GM18861 (cell line): ENCODE results near the gene KRT2.

Experiments
- ATAC-seq: cut with Tn5 transposase; IDR thresholded peaks from one replicate; pipeline ENCODE4 v1.9.1; 2021; ENCODE audit not compliant: unreplicated experiment

The KRT2 gene

DNA sequence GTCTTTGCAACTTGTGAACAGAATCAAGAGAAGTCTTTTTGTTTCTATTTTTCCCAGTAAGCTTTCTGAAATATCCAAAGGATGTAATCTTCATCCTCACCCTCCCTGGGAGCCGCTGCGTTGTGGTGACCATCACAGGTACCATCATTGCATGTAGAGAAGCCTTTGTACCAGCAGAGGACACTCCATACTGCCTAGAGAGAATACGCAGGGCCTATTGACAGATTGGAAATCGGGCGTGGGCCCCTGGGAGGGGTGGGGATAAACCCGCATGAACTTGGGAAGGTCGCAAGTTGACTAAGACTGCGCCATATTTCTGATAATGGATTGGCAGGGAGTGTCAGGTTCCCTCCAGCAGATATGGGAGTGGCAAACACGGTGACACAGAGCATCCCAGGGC is 15.5 kb upstream of the KRT2 start:
- ATAC-seq: no peak

- ATAC-seq: no peak
These were observed 14.5 kb upstream of the KRT2 start for GRCh38 chr12:52666471-52666870.

- no peak for ATAC-seq
These were observed 11.4 kb upstream of the KRT2 start for GRCh38 chr12:52663420-52663819.

DNA sequence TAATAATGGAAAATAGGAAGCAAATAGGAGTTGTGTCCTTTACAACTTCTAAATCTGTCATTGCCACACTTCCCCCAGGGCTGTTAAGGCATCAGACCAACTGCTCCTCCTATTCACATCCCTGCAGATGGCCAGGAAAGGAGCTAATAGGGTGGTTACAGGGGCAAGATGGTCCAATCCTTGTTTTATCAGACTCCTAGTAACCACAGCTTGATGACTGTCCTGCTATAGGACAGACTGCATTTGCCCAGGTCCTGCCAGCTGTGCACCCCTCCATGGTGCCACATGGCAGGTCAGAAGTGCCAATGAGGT is 10.9 kb upstream of the KRT2 start:
- ATAC-seq: no peak

DNA sequence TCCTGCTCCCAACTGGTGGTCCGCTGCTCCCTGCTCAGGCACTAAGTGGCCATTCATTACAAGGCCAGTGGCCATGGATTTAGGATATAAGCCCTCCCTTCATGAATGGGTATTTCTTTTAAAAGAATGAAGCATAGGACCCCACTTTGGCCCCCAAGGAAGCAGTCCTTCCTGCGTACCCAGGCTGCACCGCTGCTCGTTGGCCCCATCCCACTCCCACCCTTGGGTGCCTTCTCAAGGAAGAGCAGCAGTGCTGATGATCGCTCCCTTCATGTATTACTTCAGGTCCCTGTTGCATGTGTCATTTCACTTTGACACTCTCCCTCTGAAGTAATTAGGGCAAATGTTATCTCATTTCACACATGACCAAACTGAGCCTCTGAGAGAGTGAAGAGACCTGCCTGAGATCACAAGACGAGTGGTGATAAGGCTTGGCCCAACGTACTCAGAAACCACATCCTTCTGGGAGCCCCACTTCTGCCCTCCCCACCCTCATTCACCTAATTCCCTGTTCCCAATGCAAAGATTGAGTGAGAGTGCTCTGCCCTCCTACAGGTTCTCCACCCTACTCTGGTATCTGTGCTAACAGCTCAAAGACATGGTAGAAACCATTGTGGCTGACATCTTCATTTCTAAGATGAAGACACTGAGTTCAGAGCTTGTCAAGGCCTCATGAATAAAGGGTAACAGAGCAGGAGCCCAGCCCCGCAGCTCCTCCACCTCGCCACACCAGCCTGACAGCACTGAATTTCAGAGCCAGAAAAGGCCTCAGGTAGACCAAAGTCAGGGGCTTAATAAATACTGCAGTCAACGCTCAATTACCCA is 10.3 kb upstream of the KRT2 start:
- no peak for ATAC-seq

DNA sequence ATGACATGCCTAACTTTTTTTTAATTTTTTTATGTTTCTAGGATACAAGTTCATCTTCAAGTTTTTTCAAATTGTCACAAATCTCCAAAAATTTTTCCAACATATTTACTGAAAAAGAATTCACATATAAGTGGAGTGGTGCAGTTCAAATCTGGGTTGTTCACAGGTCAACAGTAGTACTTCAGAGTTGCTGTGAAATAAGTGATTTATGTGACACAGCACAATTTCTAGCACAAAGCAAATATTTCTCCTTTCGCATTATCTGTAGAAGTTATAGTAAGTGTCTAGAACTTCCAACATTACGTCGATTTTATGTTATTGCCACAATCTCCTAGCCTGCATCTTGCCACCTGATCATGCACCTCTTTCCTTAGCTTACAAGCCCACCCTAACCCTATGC is 9.7 kb upstream of the KRT2 start:
- no peak for ATAC-seq

- ATAC-seq: no peak
These were observed 9.0 kb upstream of the KRT2 start for GRCh38 chr12:52660934-52661499.

GRCh38 chr12:52659951-52660350 is 7.9 kb upstream of the KRT2 start:
- ATAC-seq: no peak

DNA sequence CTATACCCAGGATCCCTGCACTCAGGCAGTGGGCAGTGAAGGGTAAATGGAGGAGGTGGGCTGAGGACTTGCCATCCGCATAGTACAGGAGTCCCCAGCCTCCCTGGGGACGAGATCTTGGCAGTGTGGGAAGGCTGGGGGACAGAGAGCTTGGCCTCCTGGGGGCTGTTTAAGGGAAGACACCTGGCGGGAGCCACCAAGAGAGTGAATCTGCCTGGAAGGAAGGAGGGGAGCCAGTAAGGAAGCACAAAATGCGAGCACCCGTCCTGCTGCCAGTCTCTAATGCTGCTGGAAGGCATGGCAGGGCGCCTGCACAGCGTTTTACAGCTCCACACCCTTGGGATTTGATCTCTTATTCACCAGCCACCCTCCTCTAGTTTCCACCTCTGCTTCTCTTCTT is 7.4 kb upstream of the KRT2 start:
- no peak for ATAC-seq

DNA sequence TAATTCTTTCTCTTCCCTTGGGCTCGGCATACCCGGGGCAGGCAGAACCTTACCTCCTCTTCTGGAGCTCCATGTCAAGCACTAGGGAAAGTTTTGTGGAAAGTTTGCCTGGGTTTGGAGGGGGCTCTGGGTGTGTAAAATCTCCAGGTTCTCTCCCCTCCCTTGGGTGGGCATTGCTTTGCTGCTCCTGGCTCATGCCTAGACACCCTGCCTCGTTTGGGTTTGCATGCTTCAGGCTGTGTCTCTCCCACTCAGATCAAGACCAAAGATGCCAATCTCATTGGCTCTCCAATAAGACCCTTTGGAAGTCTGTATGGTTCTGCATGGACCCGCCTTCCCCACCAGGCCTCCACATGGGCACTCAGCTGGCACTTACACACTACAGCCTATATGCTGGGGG is 6.2 kb upstream of the KRT2 start:
- ATAC-seq: no peak

DNA sequence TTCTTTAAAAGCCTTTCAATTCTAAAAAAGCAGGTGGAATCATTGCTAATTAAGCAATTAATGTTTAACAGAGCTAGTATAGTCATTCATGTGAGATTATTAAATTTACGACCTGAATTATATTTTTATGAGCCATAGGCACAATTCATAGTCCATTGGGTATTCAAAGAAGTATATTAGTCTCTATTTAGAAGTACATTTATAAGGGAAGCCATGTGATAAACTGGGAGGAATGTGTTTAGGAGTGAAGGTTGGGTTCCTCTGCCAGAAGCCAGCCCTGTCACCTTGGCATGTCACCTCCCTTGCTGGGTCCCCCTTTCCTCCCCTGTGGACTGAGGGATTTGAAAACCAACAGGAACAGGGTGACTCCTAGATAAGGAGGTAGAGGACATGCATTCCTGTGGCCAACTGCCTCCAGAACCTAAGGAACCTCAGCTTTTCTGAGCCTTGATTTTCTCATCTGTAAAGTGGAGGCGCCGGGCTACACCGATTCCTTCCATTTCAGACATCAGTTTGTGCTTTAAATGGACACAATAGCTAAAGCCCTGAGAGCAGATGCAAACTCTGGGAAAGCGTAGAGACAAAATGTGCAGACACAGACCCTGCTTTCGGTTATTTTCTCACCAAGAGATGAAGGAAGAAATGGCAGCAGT is 5.4 kb upstream of the KRT2 start:
- no peak for ATAC-seq

GRCh38 chr12:52656616-52657015 is 4.6 kb upstream of the KRT2 start:
- no peak for ATAC-seq

DNA sequence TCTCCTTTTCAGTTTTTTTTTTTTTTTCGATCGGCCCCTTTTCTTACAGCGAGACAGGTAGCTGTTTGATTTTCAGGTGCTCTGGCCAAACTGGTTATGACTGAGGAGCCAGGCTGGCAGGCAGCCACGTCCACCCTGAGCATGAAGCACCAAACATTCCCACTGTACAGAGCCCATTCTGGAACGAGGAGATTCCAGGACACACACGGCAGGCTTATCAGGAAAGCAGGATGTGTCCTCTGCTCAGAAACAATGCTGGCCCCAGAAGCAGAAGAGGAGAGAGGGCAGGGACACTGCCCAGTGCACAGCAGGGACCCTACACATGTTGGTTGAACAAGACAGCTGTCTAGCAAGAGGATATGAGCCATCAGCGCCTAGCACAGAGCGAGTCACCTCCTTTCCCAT is 3.7 kb upstream of the KRT2 start:
- ATAC-seq: no peak

DNA sequence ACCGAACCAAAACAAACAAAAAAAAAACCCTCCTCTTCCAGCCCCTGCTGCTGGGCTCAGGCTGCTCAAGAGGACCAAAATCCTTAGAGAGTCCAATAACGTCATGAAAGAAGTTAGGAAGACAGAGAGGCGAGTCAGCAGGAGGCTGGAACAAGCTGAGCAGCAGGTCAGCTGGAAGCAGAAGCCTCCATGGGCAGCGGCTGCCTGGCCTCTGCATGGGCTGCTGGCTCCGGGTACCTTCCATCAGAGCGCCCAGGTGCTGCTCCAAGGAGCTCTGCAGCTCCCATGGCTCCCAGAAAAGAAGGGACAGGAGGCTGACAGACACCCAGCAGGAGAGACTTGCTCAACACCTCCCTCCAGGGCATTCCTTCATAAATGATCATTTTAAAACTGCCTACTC is 3.2 kb upstream of the KRT2 start:
- ATAC-seq: no peak

GRCh38 chr12:52650520-52651081 is 1.4 kb downstream of the KRT2 start:
- no peak for ATAC-seq

DNA sequence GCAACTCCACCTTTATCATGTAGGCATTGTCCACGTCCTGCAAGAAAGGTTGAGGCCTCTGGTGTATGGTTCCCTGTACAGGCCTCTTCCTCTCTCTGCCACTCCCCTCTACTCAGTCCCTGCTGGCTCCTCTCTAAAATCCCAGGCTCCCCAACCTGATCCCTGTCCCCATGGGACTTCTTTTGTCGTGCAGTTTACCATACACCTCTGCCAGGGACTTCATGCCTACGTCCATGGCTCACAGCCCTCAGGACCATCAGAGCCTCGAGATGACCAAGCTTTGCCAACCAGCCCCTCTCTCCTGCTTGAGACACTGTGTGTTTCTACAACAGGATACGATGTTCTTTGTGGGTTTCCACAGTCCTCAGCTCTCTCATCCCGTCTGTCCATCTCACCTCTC is 2.9 kb downstream of the KRT2 start:
- ATAC-seq: no peak

DNA sequence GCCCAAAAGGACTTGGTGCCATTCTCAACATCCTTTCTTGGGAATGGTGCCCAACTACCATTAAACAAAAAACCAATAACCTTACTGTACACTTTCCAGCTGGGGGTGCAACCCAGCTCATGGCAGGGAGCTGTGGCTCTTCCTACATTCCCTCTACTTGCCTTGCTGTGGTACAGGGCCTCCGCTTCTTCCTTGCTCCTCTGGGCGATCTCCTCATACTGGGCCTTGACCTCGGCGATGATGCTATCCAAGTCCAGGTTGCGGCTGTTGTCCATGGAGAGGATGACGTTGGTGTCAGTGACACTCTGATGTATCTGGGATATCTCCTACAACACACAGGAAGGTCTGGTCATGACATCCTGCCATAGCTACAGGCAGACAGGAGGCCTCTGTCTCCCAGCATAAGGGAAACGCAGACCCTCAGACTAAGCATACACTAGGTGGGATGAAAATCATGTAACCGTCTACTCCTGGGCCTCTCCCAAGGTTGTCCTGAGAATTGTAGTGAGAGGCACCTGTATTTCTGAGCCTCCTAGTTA is 3.9 kb downstream of the KRT2 start:
- ATAC-seq: no peak

GRCh38 chr12:52647601-52648000 is 4.4 kb downstream of the KRT2 start:
- ATAC-seq: no peak

DNA sequence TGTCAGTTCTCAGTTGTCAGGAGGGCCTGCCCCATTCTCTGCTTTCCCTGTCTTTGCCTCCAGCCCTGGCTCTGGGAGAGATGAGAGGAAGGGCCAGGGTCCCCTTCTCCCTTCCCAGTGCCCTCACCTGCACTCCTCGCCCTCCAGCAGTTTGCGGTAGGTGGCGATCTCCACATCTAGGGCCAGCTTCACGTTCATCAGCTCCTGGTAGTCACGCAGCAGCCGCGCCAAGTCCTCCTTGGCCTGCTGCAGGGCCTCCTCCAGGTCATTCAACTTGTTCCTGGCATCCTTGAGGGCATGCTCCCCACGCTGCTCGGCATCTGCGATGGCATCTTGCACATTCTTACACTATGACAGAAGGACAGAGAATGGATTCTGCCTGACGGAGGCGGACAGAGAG is 5.4 kb downstream of the KRT2 start:
- ATAC-seq: no peak

DNA sequence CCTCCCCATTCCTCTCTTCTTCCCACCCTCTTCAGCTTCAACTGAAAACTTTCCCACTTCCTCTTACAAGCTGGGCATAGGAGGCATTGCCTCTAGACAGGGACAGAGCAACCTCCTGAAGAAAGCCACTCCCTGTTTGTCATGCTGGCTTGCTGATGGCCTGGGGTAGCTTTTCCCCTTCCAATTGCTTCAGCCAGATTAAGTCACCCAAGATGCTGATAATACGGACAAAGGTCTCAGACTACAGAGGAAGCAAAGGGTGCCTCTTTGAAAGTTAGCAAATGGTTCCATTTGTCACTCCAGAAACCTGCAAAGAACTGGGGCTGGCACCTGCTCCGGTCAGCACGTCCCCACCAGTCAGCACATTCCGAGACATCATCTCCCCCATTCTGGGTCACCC is 6.0 kb downstream of the KRT2 start:
- ATAC-seq: no peak

DNA sequence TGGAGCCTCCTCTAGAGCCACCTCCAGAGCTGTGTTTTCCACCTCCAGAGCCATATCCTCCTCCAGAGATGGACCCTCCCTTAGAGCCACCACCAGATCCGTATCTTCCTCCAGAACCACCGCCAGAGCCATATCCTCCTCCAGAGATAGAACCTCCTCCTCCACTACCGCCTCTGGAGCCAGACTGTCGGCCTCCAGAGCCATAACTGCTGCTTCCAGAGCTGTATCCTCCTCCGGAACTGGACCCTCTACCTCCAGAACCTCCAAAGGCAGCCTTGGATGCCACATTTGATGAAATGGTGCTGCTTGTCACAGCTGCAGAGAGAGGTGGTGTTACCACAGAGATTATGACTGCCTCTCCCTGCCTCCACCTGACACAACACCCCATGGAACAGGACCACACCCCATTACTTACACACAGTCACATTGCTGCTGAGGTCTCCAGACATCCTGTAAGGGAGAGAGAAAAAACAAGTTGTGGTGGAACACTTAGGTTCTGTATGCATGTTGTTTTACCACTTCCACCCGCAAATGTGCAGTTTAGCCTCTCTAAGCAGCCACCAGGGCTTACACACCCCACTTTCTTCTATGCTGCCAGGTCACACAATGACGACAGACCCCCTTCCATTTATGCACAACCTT is 6.8 kb downstream of the KRT2 start:
- ATAC-seq: no peak

GRCh38 chr12:52644078-52644415 is 8.0 kb downstream of the KRT2 start:
- ATAC-seq: no peak
